A549 (cell line): Measurements from ENCODE around the gene AHCYL2. TPM values are rescaled to one million over a fixed set of nuclear protein-coding genes. Genes with fewer than 3 reads are reported as not detected.

ENCODE experiments used
- ATAC-seq, 2 experiments: fragments of 200-7000 bp in 1 of 2; fragments of >200 bp in 1 of 2; cut with Nextera tagmentation in 1 of 2; cut with Tn5 transposase in 1 of 2; 3 replicates each; pipeline versions ENCODE4 v1.8.0 to v1.9.1; 2018 to 2020; ENCODE audit warnings: mild to moderate bottlenecking in 1 of 2, moderate library complexity in 1 of 2
- CTCF ChIA-PET: fragments of 300-600 bp; sonication (Branson Sonifier 250); formaldehyde crosslinking; extraction: SDS; loops from one replicate; lab custom pipeline; 2021; ENCODE audit warnings: antibody characterized with exemption, inconsistent platforms; lab: Yijun Ruan, JAX
- POLR2A ChIA-PET: fragments of 350-600 bp; formaldehyde crosslinking; extraction: SDS; loops from one replicate; lab custom pipeline; 2021; ENCODE audit warnings: antibody characterized with exemption, inconsistent platforms; lab: Yijun Ruan, JAX
- DNase-seq, 2 experiments: peaks; one replicate each; pipeline versions ENCODE4 v3.0.0 to v3.0.0-alpha.2; 2011 to 2016; ENCODE audit warnings: low read depth in 1 of 2, low spot score in 1 of 2
- FAIRE-seq: peaks from 2 replicates; lab custom pipeline; 2011; peaks lifted over from hg19 to GRCh38; lab: Jason Lieb, UNC
- H3K27ac ChIP-seq, 2 experiments: fragments of >200 bp; sonication (Bioruptor Twin); formaldehyde crosslinking; 3 replicates each; pipeline ENCODE4 v1.5.1; 2016 to 2017
- H3K4me1 ChIP-seq: fragments of >200 bp; sonication (Bioruptor Twin); formaldehyde crosslinking; 3 replicates; pipeline ENCODE4 v1.6.1; 2016
- H3K4me2 ChIP-seq: fragments of >200 bp; sonication (Bioruptor Twin); formaldehyde crosslinking; 3 replicates; pipeline ENCODE4 v1.6.1; 2016
- H3K4me3 ChIP-seq: fragments of >200 bp; sonication (Bioruptor Twin); formaldehyde crosslinking; 3 replicates; pipeline ENCODE4 v1.5.1; 2016
- H3K9me3 ChIP-seq: fragments of >200 bp; sonication (Bioruptor Twin); formaldehyde crosslinking; 3 replicates; pipeline ENCODE4 v1.6.1; 2016
- BCL3 ChIP-seq: fragments of >200 bp; sonication (Bioruptor Twin); formaldehyde crosslinking; IDR thresholded peaks from 3 replicates; pipeline ENCODE4 v1.6.1; 2016
- CBX2 ChIP-seq: fragments of 200-600 bp; sonication (generic); IDR thresholded peaks from 2 replicates; pipeline ENCODE4 v1.6.1; 2016; ENCODE audit warnings: low read depth, mild to moderate bottlenecking, borderline replicate concordance
- CEBPB ChIP-seq, 2 experiments: fragments of >200 bp in 1 of 2; sonication (Bioruptor Twin) in 1 of 2; formaldehyde crosslinking in 1 of 2; IDR thresholded peaks; 2 replicates each; pipeline ENCODE4 v1.6.1; 2012 to 2016
- EHMT2 ChIP-seq: fragments of 200-600 bp; sonication (generic); IDR thresholded peaks from 2 replicates; pipeline ENCODE4 v1.6.1; 2016; ENCODE audit warnings: antibody characterized with exemption, low read depth, mild to moderate bottlenecking, moderate library complexity
- EP300 ChIP-seq, 2 experiments: fragments of >200 bp; sonication (Bioruptor Twin); formaldehyde crosslinking; IDR thresholded peaks; 2 replicates in 1 of 2; 3 replicates in 1 of 2; pipeline ENCODE4 v1.6.1; 2016 to 2017
- ESRRA ChIP-seq: fragments of 150-350 bp; IDR thresholded peaks from 2 replicates; pipeline ENCODE4 v1.6.1; 2014; ENCODE audit warnings: mild to moderate bottlenecking, low read length, borderline replicate concordance
- FOSB ChIP-seq: fragments of 250-450 bp; sonication (Bioruptor Pico); IDR thresholded peaks from 2 replicates; pipeline ENCODE4 v1.5.0; 2020; ENCODE audit warnings: mild to moderate bottlenecking, moderate library complexity
- GATA3 ChIP-seq: IDR thresholded peaks from 2 replicates; pipeline ENCODE4 v1.6.1; 2012; ENCODE audit warnings: borderline replicate concordance
- HDAC2 ChIP-seq: fragments of 200-600 bp; sonication (generic); IDR thresholded peaks from 2 replicates; pipeline ENCODE4 v1.6.1; 2016
- HEYL ChIP-seq: fragments of 250-450 bp; sonication (Bioruptor Pico); IDR thresholded peaks from 2 replicates; pipeline ENCODE4 v1.8.0; 2021; ENCODE audit warnings: mild to moderate bottlenecking, moderate library complexity
- HOXA7 ChIP-seq: fragments of 250-450 bp; sonication (Bioruptor Pico); IDR thresholded peaks from 2 replicates; pipeline ENCODE4 v1.5.0; 2020; ENCODE audit warnings: mild to moderate bottlenecking, moderate library complexity
- JUN ChIP-seq, 2 experiments: fragments of >200 bp; sonication (Bioruptor Twin); formaldehyde crosslinking; IDR thresholded peaks; 2 replicates in 1 of 2; 3 replicates in 1 of 2; pipeline ENCODE4 v1.6.1; 2016 to 2017
- KDM1A ChIP-seq: fragments of 200-600 bp; sonication (generic); IDR thresholded peaks from 2 replicates; pipeline ENCODE4 v1.6.1; 2016; ENCODE audit warnings: low read depth, mild to moderate bottlenecking
- KDM5A ChIP-seq: fragments of 200-600 bp; sonication (generic); IDR thresholded peaks from 2 replicates; pipeline ENCODE4 v1.6.1; 2016; ENCODE audit warnings: antibody characterized with exemption, mild to moderate bottlenecking
- NFE2L2 ChIP-seq: fragments of 150-350 bp; conservative IDR thresholded peaks from 2 replicates; pipeline ENCODE4 v1.6.1; 2014; ENCODE audit warnings: low read length
- NPAS2 ChIP-seq: fragments of 250-450 bp; sonication (Bioruptor Pico); IDR thresholded peaks from 2 replicates; pipeline ENCODE4 v1.8.0; 2022; ENCODE audit warnings: mild to moderate bottlenecking, moderate library complexity, borderline replicate concordance
- NR3C1 ChIP-seq: fragments of >200 bp; sonication (Bioruptor Twin); formaldehyde crosslinking; IDR thresholded peaks from 3 replicates; pipeline ENCODE4 v1.6.1; 2017
- PHF8 ChIP-seq: fragments of 200-600 bp; sonication (generic); IDR thresholded peaks from 2 replicates; pipeline ENCODE4 v1.6.1; 2016; ENCODE audit warnings: low read depth, mild to moderate bottlenecking, antibody characterized with exemption, moderate library complexity, borderline replicate concordance
- RAD21 ChIP-seq, 2 experiments: fragments of >200 bp in 1 of 2; sonication (Bioruptor Twin) in 1 of 2; formaldehyde crosslinking in 1 of 2; IDR thresholded peaks in 1 of 2; conservative IDR thresholded peaks in 1 of 2; 2 replicates in 1 of 2; 3 replicates in 1 of 2; pipeline ENCODE4 v1.6.1; 2012 to 2018; ENCODE audit warnings: inconsistent platforms in 1 of 2
- RARB ChIP-seq: fragments of 250-450 bp; sonication (Bioruptor Pico); IDR thresholded peaks from 2 replicates; pipeline ENCODE4 v1.8.0; 2021; ENCODE audit warnings: mild to moderate bottlenecking, moderate library complexity
- SMC3 ChIP-seq: fragments of >200 bp; sonication (Bioruptor Twin); formaldehyde crosslinking; IDR thresholded peaks from 3 replicates; pipeline ENCODE4 v1.6.1; 2018; ENCODE audit warnings: inconsistent platforms
- SREBF2 ChIP-seq: fragments of 450-650 bp; IDR thresholded peaks from 2 replicates; pipeline ENCODE4 v1.6.1; 2014; ENCODE audit warnings: mild to moderate bottlenecking, moderate library complexity
- ZC3H11A ChIP-seq: fragments of 450-650 bp; IDR thresholded peaks from 2 replicates; pipeline ENCODE4 v1.6.1; 2014; ENCODE audit warnings: antibody characterized with exemption, mild to moderate bottlenecking
- ZNF302 ChIP-seq: fragments of 250-450 bp; sonication (Bioruptor Pico); IDR thresholded peaks from 2 replicates; pipeline ENCODE4 v1.9.0; 2021; ENCODE audit warnings: inconsistent platforms, mild to moderate bottlenecking, moderate library complexity
- ZSCAN20 ChIP-seq: fragments of 250-450 bp; sonication (Bioruptor Pico); IDR thresholded peaks from 2 replicates; pipeline ENCODE4 v1.8.0; 2022; ENCODE audit warnings: mild to moderate bottlenecking, moderate library complexity
- WGBS: methylation state at CpG from one replicate; pipeline ENCODE4 v1.1.6; 2017; ENCODE audit errors: missing lambda C conversion rate; 5-methylcytosine and 5-hydroxymethylcytosine counted together
- polyA plus RNA-seq, 4 experiments: library from polyadenylated mRNA; depleted of rRNA in 3 of 4; stranded (reverse); fragments of >200 nt; fragmentation: RNase III in 1 of 4; extraction: RNeasy Plus Mini Kit Qiagen cat#74134 plus additional on column Dnase treatment in 1 of 4; gene quantifications; 2 replicates in 3 of 4; 3 replicates in 1 of 4; pipeline ENCODE4 v1.2.3, GENCODE V29; 2011 to 2017
- TF ChIP-seq, protein P1 (sequence below): fragments of >200 bp; sonication (Bioruptor Twin); formaldehyde crosslinking; IDR thresholded peaks from 2 replicates; pipeline ENCODE4 v1.6.1; 2016
- TF ChIP-seq, protein P2 (sequence below): fragments of >200 bp; sonication (Bioruptor Twin); formaldehyde crosslinking; IDR thresholded peaks from 3 replicates; pipeline ENCODE4 v1.5.1; 2016
- TF ChIP-seq, protein P3 (sequence below): fragments of 250-450 bp; sonication (Bioruptor Pico); IDR thresholded peaks from 2 replicates; pipeline ENCODE4 v1.5.0; 2020; ENCODE audit warnings: low read depth, mild to moderate bottlenecking, moderate library complexity
- TF ChIP-seq, protein P4 (sequence below): fragments of 250-450 bp; sonication (Bioruptor Pico); IDR thresholded peaks from 2 replicates; pipeline ENCODE4 v1.5.0; 2021; ENCODE audit warnings: mild to moderate bottlenecking, moderate library complexity, borderline replicate concordance

AHCYL2 gene
- polyA plus RNA-seq, 2 of the 4 experiments (the other 2 are of a cell fraction) = 10.8 to 25.9 TPM

GRCh38 chr7:129341816-129342806, 117.3 kb downstream of the AHCYL2 start:
- H3K4me3 ChIP-seq = no peak overlapping the region
- H3K4me2 ChIP-seq = no peak overlapping the region
- H3K9me3 ChIP-seq = no peaks in the 10 kb centered on the region
- WGBS = 46% methylated on average over 3 of the region's 3 CpGs
- ChIA-PET CTCF (interaction anchor here (0.5 to 5.3 kb wide), 33 partner anchors 9 to 669 kb away, joined by 3 to 29 read pairs (median 4); no protein-coding TSS in a partner anchor), POLR2A (interaction anchor here (0.8 to 1.0 kb wide), 2 partner anchors 25 to 404 kb away, joined by 3 to 4 read pairs; partner anchors contain the start of gene IRF5)
- no peaks in the 10 kb centered on the region for H3K4me1 ChIP-seq
- no peak overlapping the region for H3K27ac ChIP-seq
- no peak for DNase-seq
- ATAC-seq = no peak
- FAIRE-seq = no peak
- TF ChIP-seq GATA3 = no peak
- TF ChIP-seq FOSB (CRISPR knock-in tag) = no peak
- TF ChIP-seq PHF8 = no peak
- TF ChIP-seq, protein P1, sequence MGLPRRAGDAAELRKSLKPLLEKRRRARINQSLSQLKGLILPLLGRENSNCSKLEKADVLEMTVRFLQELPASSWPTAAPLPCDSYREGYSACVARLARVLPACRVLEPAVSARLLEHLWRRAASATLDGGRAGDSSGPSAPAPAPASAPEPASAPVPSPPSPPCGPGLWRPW = no peak
- TF ChIP-seq SREBF2 = no peak
- no peak for TF ChIP-seq CBX2
- no peak for TF ChIP-seq HEYL
- TF ChIP-seq SMC3 = no peak
- no peak for TF ChIP-seq ZSCAN20
- no peak for TF ChIP-seq BCL3
- no peak for TF ChIP-seq KDM1A
- no peak for TF ChIP-seq EP300 (IDR thresholded peaks at IDR 0.05)
- no peak for TF ChIP-seq HOXA7 (CRISPR knock-in tag)
- TF ChIP-seq ZC3H11A = no peak
- TF ChIP-seq EHMT2 = no peak
- no peak for TF ChIP-seq KDM5A
- TF ChIP-seq RARB (CRISPR knock-in tag) = no peak
- no peak for TF ChIP-seq NFE2L2
- TF ChIP-seq, protein P2, sequence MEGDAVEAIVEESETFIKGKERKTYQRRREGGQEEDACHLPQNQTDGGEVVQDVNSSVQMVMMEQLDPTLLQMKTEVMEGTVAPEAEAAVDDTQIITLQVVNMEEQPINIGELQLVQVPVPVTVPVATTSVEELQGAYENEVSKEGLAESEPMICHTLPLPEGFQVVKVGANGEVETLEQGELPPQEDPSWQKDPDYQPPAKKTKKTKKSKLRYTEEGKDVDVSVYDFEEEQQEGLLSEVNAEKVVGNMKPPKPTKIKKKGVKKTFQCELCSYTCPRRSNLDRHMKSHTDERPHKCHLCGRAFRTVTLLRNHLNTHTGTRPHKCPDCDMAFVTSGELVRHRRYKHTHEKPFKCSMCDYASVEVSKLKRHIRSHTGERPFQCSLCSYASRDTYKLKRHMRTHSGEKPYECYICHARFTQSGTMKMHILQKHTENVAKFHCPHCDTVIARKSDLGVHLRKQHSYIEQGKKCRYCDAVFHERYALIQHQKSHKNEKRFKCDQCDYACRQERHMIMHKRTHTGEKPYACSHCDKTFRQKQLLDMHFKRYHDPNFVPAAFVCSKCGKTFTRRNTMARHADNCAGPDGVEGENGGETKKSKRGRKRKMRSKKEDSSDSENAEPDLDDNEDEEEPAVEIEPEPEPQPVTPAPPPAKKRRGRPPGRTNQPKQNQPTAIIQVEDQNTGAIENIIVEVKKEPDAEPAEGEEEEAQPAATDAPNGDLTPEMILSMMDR = no peak
- TF ChIP-seq CEBPB (IDR thresholded peaks at IDR 0.05) = no peak

- no peak overlapping the region for H3K27ac ChIP-seq
- no peaks in the 10 kb centered on the region for H3K4me1 ChIP-seq
- no peak overlapping the region for H3K4me3 ChIP-seq
- ChIA-PET CTCF (interaction anchor here (0.5 to 5.3 kb wide), 35 partner anchors 10 to 668 kb away, joined by 3 to 29 read pairs (median 4); no protein-coding TSS in a partner anchor), POLR2A (interaction anchor here (0.8 to 1.0 kb wide), 2 partner anchors 24 to 405 kb away, joined by 3 to 4 read pairs; partner anchors contain the start of gene IRF5)
- H3K4me2 ChIP-seq = no peak overlapping the region
- ATAC-seq (peak; percentile 62 to 81; a peak in 3 of 6 replicates), FAIRE-seq (peak; percentile 97), DNase-seq (peak; percentile 36 to 57)
- 9% methylated on average over 3 of the region's 3 CpGs for WGBS
- H3K9me3 ChIP-seq = no peaks in the 10 kb centered on the region
- TF ChIP-seq RAD21 (conservative IDR thresholded peaks at IDR 0.05 in 1 of 2, IDR thresholded peaks at IDR 0.05 in 1 of 2) (peak; percentile 64 to 66; a peak in 4 of 5 replicates), RARB (CRISPR knock-in tag) (no peak), ESRRA (no peak), HOXA7 (CRISPR knock-in tag) (no peak), NR3C1 (no peak), ZNF302 (CRISPR knock-in tag) (no peak), NPAS2 (CRISPR knock-in tag) (no peak), NFE2L2 (no peak), EHMT2 (no peak), JUN (IDR thresholded peaks at IDR 0.05) (no peak), HDAC2 (no peak), SMC3 (peak; percentile 68)
- TF ChIP-seq, protein P3, sequence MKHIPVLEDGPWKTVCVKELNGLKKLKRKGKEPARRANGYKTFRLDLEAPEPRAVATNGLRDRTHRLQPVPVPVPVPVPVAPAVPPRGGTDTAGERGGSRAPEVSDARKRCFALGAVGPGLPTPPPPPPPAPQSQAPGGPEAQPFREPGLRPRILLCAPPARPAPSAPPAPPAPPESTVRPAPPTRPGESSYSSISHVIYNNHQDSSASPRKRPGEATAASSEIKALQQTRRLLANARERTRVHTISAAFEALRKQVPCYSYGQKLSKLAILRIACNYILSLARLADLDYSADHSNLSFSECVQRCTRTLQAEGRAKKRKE (CRISPR knock-in tag) = no peak
- TF ChIP-seq, protein P4, sequence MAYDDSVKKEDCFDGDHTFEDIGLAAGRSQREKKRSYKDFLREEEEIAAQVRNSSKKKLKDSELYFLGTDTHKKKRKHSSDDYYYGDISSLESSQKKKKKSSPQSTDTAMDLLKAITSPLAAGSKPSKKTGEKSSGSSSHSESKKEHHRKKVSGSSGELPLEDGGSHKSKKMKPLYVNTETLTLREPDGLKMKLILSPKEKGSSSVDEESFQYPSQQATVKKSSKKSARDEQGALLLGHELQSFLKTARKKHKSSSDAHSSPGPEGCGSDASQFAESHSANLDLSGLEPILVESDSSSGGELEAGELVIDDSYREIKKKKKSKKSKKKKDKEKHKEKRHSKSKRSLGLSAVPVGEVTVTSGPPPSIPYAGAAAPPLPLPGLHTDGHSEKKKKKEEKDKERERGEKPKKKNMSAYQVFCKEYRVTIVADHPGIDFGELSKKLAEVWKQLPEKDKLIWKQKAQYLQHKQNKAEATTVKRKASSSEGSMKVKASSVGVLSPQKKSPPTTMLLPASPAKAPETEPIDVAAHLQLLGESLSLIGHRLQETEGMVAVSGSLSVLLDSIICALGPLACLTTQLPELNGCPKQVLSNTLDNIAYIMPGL (CRISPR knock-in tag) = no peak
- TF ChIP-seq, protein P1 = no peak
Observed at GRCh38 chr7:129343099-129343700, 118.4 kb downstream of the AHCYL2 start.
